ENCODE data around the gene CPNE5.

GRCh38 chr6:36695414-36695813, 143.8 kb downstream of the CPNE5 start:
- TF ChIP-seq CTCF (conservative IDR thresholded peaks at IDR 0.05 in 1 of 2, IDR thresholded peaks at IDR 0.05 in 1 of 2; ENCODE audit: low read depth in 1 of 2, low read length in 2 of 2): no peak
- TF ChIP-seq EZH2 (IDR thresholded peaks at IDR 0.05; ENCODE audit: low read length, missing control alignments): no peak
